Cardiac fibroblast (primary cell): ENCODE data around the gene PIGL.
A peak's percentile ranks its signal among the peaks of the same experiment; 100 is the strongest.
"Not testable (repeated sequence)": the region's sequence is repeated elsewhere in the genome, so short reads cannot be mapped to it uniquely, and the experiment has no call there.

Source experiments
- DNase-seq, 2 donors: peaks; one replicate each; pipeline versions ENCODE4 v3.0.0 to v3.0.0-alpha.2; 2010; ENCODE audit warnings: low read depth in 2 of 2
- H3K4me3 ChIP-seq, 2 donors: replicated peaks in 1 of 2; 1 replicate in 1 of 2; 2 replicates in 1 of 2; pipeline ENCODE4 v1.5.1; 2011; ENCODE audit warnings: low read depth in 2 of 2, low read length in 2 of 2, mild to moderate bottlenecking in 2 of 2, moderate library complexity in 1 of 2
- TF ChIP-seq, protein P1 (sequence below): IDR thresholded peaks from one replicate; pipeline ENCODE4 v1.5.1; 2011; ENCODE audit warnings: low read depth, mild to moderate bottlenecking, low read length, inconsistent platforms

The PIGL gene

DNA sequence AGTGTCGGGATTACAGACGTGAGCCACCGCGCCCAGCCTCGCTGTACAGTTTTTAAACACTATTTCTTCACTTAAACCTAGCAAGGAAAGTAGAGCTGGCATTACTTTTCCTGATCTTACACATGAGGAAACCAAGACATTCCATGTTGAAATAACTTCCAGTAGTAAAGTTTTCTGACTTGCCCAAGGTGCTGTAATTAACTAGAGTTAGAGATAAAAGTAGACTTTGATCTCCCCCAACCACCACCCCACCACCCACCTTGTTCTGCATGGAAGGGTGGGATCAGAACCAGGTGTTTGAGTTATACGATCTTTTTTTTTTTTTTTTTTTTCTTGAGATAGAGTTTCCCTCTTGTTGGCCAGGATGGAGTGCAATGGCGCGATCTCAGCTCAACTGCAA lies 89.2 kb downstream of the PIGL start:
- TF ChIP-seq, protein P1, sequence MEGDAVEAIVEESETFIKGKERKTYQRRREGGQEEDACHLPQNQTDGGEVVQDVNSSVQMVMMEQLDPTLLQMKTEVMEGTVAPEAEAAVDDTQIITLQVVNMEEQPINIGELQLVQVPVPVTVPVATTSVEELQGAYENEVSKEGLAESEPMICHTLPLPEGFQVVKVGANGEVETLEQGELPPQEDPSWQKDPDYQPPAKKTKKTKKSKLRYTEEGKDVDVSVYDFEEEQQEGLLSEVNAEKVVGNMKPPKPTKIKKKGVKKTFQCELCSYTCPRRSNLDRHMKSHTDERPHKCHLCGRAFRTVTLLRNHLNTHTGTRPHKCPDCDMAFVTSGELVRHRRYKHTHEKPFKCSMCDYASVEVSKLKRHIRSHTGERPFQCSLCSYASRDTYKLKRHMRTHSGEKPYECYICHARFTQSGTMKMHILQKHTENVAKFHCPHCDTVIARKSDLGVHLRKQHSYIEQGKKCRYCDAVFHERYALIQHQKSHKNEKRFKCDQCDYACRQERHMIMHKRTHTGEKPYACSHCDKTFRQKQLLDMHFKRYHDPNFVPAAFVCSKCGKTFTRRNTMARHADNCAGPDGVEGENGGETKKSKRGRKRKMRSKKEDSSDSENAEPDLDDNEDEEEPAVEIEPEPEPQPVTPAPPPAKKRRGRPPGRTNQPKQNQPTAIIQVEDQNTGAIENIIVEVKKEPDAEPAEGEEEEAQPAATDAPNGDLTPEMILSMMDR, result no peak
- DNase-seq, result no peak
- H3K4me3 ChIP-seq, result no peak overlapping the region

DNA sequence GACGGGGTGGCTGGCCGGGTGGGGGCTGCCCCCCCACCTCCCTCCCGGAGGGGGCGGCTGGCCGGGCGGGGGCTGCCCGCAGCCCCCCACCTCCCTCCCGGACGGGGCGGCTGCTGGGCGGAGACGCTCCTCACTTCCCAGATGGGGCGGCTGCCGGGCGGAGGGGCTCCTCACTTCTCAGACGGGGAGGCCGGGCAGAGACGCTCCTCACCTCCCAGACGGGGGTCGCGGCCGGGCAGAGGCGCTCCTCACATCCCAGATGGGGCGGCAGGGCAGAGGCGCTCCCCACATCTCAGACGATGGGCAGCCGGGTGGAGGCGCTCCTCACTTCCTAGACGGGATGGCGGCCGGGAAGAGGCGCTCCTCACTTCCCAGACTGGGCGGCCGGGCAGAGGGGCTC lies 95.1 kb downstream of the PIGL start:
- H3K4me3 ChIP-seq, DNase-seq: not testable (repeated sequence)

DNA sequence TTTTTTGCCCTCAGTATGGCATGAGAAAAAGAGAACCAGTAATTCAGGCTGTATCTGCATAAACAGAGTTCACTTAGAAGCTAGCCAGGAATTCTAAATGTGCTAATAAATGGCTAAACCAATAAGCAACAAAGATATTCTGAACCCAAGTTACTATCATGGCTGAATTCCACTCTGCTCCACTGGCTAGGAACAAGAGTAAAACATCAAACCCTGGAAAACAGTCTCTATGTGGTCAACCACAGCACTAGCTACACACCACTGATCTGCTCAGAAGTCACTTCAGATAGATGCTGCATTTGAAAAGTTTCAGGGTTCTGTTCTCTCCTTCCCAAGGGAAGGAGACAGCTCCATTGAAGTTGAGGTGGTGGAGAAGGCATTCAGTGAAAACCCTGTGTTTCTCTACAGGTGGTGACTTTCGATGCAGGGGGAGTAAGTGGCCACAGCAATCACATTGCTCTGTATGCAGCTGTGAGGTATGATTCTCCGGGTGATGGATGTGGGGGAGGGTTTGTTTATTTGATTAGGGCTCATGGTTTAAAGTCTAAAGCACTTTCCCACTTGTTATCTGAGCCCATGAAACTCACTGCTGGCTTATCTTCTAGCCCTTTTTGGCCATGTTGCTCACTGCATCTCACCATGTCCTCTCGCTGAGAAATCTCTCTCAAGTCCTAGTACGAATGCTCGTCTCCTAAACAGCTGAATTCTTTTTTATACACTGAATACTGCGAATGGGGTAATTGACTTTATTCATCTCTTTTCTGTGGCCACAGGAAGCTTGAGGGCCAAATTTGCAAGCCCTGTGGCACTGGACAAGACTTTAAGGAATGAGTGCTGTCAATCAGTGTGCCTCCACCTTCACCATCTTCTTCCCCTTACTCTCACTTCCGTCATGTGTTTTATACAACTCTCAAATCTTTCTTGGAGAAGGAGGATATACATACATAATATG lies 96.4 kb downstream of the PIGL start:
- TF ChIP-seq, protein P1, result no peak
- no peak overlapping the region for H3K4me3 ChIP-seq
- no peak for DNase-seq

DNA sequence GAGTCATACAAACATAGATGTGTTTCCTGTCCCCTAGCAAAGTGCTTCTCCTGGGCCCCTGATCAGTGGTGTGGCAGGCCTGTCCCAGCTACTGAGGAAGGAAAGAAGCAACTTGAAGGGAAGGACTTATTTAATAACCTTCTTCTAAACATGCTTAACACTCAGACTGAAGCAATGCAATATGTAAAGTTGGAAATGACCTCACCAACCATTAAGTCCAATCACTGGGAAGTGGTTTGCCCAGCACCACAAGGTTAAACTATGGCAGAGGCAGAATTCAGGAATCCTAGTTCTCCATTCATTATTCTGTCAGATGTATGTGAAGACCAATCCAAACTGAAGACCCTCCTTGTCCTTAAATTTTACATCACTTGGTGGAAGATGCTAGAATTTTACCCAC lies 97.2 kb downstream of the PIGL start:
- no peak for DNase-seq
- TF ChIP-seq, protein P1, result no peak
- H3K4me3 ChIP-seq, result no peak overlapping the region

DNA sequence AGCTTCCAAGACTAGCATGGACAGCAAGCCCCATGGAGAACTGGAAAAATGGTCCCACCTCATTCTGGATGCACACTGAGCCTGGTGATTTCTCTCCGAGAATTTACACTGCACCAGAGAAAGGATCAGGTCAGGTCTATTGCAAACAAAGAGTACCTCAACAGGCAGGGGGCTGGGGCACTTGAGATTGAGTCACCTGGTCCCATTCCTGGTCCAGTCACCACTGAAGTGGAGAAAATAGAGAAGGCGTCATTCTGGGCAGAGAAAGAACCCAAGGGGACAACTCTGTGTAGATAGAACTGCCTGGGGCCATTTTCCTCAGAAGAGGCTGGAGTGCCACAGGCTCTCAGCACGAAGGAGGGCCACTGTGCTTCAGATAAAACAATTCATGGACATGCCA lies 97.8 kb downstream of the PIGL start:
- no peak overlapping the region for H3K4me3 ChIP-seq
- DNase-seq, result no peak
- TF ChIP-seq, protein P1, result no peak

DNA sequence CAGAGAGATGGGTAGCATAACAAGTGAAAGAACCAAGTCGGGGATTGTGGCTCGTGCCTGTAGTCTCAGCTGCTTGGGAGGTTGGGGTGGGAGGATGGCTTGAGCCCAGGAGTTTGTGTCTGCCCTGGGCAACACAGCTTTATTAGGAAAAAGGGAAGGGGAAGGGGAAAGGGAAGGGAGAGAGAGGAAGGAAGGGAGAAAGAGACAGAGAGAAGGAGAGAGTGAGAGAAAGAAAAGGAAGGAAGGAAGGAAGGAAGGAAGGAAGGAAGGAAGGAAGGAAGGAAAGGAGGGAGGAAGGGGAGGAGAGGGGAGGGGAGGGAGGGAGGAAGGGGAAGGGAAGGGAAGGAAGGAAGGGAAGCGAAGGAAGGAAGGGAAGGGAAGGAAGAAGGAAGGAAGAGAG lies 103.0 kb downstream of the PIGL start:
- H3K4me3 ChIP-seq, result no peak overlapping the region
- TF ChIP-seq, protein P1, result no peak
- DNase-seq, result no peak

DNA sequence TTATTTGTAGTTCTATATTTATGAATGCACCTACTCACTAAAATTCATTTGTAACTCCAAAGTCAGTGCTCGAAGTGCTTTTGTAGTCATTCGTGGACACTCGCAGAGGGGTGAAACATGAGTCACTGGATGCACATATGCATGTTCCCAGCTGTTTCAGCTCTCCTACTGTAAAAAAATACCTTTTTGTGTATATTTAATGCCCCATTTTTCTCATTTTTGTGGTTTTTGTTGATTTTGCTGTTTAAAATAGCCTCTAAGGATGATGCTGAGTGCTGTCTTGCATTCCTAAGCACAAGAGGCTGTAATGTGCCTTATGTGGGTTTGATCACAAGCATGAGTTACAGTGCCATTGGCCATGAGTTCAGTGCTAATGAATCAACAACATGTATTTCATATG lies 105.6 kb downstream of the PIGL start:
- peak; percentile 31 to 81 for DNase-seq
- TF ChIP-seq, protein P1, result no peak

More for the DNA sequence above, 105.6 kb downstream of the PIGL start:
- H3K4me3 ChIP-seq, result no peak overlapping the region
